ENCODE data around the gene OSBPL6.
"Not testable (repeated sequence)": the region's sequence is repeated elsewhere in the genome, so short reads cannot be mapped to it uniquely, and the experiment has no call there.

OSBPL6 gene

GRCh38 chr2:178403671-178404306 lies 209.5 kb downstream of the OSBPL6 start:
- no peak for DNase-seq
- in situ Hi-C loops (cut with HindIII; ENCODE audit: low pct_ligation_motif_present, low pct_unique_long_range_greater_than_20kb, low sequenced_read_pairs): loop anchor here (25.0 kb wide), 1 partner anchor 266 kb away; no protein-coding TSS in a partner anchor

GRCh38 chr2:178404368-178404767 lies 210.1 kb downstream of the OSBPL6 start:
- in situ Hi-C loops (cut with HindIII; ENCODE audit: low pct_ligation_motif_present, low pct_unique_long_range_greater_than_20kb, low sequenced_read_pairs): loop anchor here (25.0 kb wide), 1 partner anchor 267 kb away; no protein-coding TSS in a partner anchor
- peak; percentile 40 for DNase-seq

GRCh38 chr2:178409261-178409660 lies 214.9 kb downstream of the OSBPL6 start:
- DNase-seq: no peak
- in situ Hi-C loops (cut with HindIII; ENCODE audit: low pct_ligation_motif_present, low pct_unique_long_range_greater_than_20kb, low sequenced_read_pairs): loop anchor here (25.0 kb wide), 1 partner anchor 272 kb away; no protein-coding TSS in a partner anchor

GRCh38 chr2:178412047-178412446 lies 217.7 kb downstream of the OSBPL6 start:
- no peak for DNase-seq
- in situ Hi-C loops (cut with HindIII; ENCODE audit: low pct_ligation_motif_present, low pct_unique_long_range_greater_than_20kb, low sequenced_read_pairs): loop anchor here (25.0 kb wide), 1 partner anchor 275 kb away; no protein-coding TSS in a partner anchor

GRCh38 chr2:178412453-178412852 lies 218.1 kb downstream of the OSBPL6 start:
- not testable (repeated sequence) for DNase-seq
- in situ Hi-C loops (cut with HindIII; ENCODE audit: low pct_ligation_motif_present, low pct_unique_long_range_greater_than_20kb, low sequenced_read_pairs): loop anchor here (25.0 kb wide), 1 partner anchor 275 kb away; no protein-coding TSS in a partner anchor

- peak; percentile 82 for DNase-seq
- in situ Hi-C loops (cut with HindIII; ENCODE audit: low pct_ligation_motif_present, low pct_unique_long_range_greater_than_20kb, low sequenced_read_pairs): loop anchor here (25.0 kb wide), 1 partner anchor 276 kb away; no protein-coding TSS in a partner anchor
Measured at GRCh38 chr2:178413472-178414265, 219.4 kb downstream of the OSBPL6 start.

GRCh38 chr2:178414266-178415247 lies 220.2 kb downstream of the OSBPL6 start:
- peak; percentile 98 for DNase-seq
- in situ Hi-C loops (cut with HindIII; ENCODE audit: low pct_ligation_motif_present, low pct_unique_long_range_greater_than_20kb, low sequenced_read_pairs): loop anchor here (25.0 kb wide), 1 partner anchor 277 kb away; no protein-coding TSS in a partner anchor

- DNase-seq: no peak
- in situ Hi-C loops (cut with HindIII; ENCODE audit: low pct_ligation_motif_present, low pct_unique_long_range_greater_than_20kb, low sequenced_read_pairs): loop anchor here (25.0 kb wide), 1 partner anchor 279 kb away; no protein-coding TSS in a partner anchor
Measured at GRCh38 chr2:178415979-178416378, 221.7 kb downstream of the OSBPL6 start.

- in situ Hi-C loops (cut with HindIII; ENCODE audit: low pct_ligation_motif_present, low pct_unique_long_range_greater_than_20kb, low sequenced_read_pairs): loop anchor here (25.0 kb wide), 1 partner anchor 281 kb away; no protein-coding TSS in a partner anchor
- no peak for DNase-seq
Measured at GRCh38 chr2:178417916-178418315, 223.6 kb downstream of the OSBPL6 start.

- in situ Hi-C loops (cut with HindIII; ENCODE audit: low pct_ligation_motif_present, low pct_unique_long_range_greater_than_20kb, low sequenced_read_pairs): loop anchor here (25.0 kb wide), 1 partner anchor 281 kb away; no protein-coding TSS in a partner anchor
- no peak for DNase-seq
Measured at GRCh38 chr2:178418426-178418825, 224.1 kb downstream of the OSBPL6 start.

GRCh38 chr2:178419123-178419522 lies 224.8 kb downstream of the OSBPL6 start:
- in situ Hi-C loops (cut with HindIII; ENCODE audit: low pct_ligation_motif_present, low pct_unique_long_range_greater_than_20kb, low sequenced_read_pairs): loop anchor here (25.0 kb wide), 1 partner anchor 282 kb away; no protein-coding TSS in a partner anchor
- peak; percentile 45 for DNase-seq

GRCh38 chr2:178420463-178420999 lies 226.2 kb downstream of the OSBPL6 start:
- DNase-seq: no peak
- in situ Hi-C loops (cut with HindIII; ENCODE audit: low pct_ligation_motif_present, low pct_unique_long_range_greater_than_20kb, low sequenced_read_pairs): loop anchor here (25.0 kb wide), 1 partner anchor 283 kb away; no protein-coding TSS in a partner anchor

GRCh38 chr2:178422097-178422496 lies 227.8 kb downstream of the OSBPL6 start:
- in situ Hi-C loops (cut with HindIII; ENCODE audit: low pct_ligation_motif_present, low pct_unique_long_range_greater_than_20kb, low sequenced_read_pairs): loop anchor here (25.0 kb wide), 1 partner anchor 285 kb away; no protein-coding TSS in a partner anchor
- DNase-seq: no peak

- DNase-seq: not testable (repeated sequence)
- in situ Hi-C loops (cut with HindIII; ENCODE audit: low pct_ligation_motif_present, low pct_unique_long_range_greater_than_20kb, low sequenced_read_pairs): loop anchor here (25.0 kb wide), 1 partner anchor 286 kb away; no protein-coding TSS in a partner anchor
Measured at GRCh38 chr2:178423746-178424145, 229.4 kb downstream of the OSBPL6 start.

GRCh38 chr2:178425255-178425827 lies 231.0 kb downstream of the OSBPL6 start:
- DNase-seq: no peak
- in situ Hi-C loops (cut with HindIII; ENCODE audit: low pct_ligation_motif_present, low pct_unique_long_range_greater_than_20kb, low sequenced_read_pairs): no loop called here

- DNase-seq: no peak
- in situ Hi-C loops (cut with HindIII; ENCODE audit: low pct_ligation_motif_present, low pct_unique_long_range_greater_than_20kb, low sequenced_read_pairs): no loop called here
Measured at GRCh38 chr2:178426388-178426787, 232.1 kb downstream of the OSBPL6 start.

- in situ Hi-C loops (cut with HindIII; ENCODE audit: low pct_ligation_motif_present, low pct_unique_long_range_greater_than_20kb, low sequenced_read_pairs): no loop called here
- DNase-seq: no peak
Measured at GRCh38 chr2:178427458-178427857, 233.1 kb downstream of the OSBPL6 start.

Measured in ACHN (cell line).